Limb (tissue), 2 donors: ENCODE measurements around the gene ERGIC1.
A peak's percentile ranks its signal among the peaks of the same experiment; 100 is the strongest.
"Not testable (repeated sequence)": the region's sequence is repeated elsewhere in the genome, so short reads cannot be mapped to it uniquely, and the experiment has no call there.

Experiments
- DNase-seq, 2 donors: peaks; one replicate each; pipeline ENCODE4 v3.0.0-alpha.2; 2016; ENCODE audit errors: extremely low spot score in 2 of 2

Gene ERGIC1

GRCh38 chr5:172800088-172800551, 33.9 kb upstream of the ERGIC1 start:
- DNase-seq = no peak

- no peak for DNase-seq
Observed at GRCh38 chr5:172801179-172801671, 32.8 kb upstream of the ERGIC1 start.

GRCh38 chr5:172802112-172802511, 31.9 kb upstream of the ERGIC1 start:
- no peak for DNase-seq

- DNase-seq = no peak
Observed at GRCh38 chr5:172802567-172803176, 31.4 kb upstream of the ERGIC1 start.

GRCh38 chr5:172805018-172805683, 28.9 kb upstream of the ERGIC1 start:
- DNase-seq = no peak

GRCh38 chr5:172805736-172806255, 28.3 kb upstream of the ERGIC1 start:
- no peak for DNase-seq

- DNase-seq = peak; percentile 47 to 73
Observed at GRCh38 chr5:172806897-172807672, 27.0 kb upstream of the ERGIC1 start.

- DNase-seq = no peak
Observed at GRCh38 chr5:172807766-172808311, 26.2 kb upstream of the ERGIC1 start.

GRCh38 chr5:172809774-172810173, 24.3 kb upstream of the ERGIC1 start:
- no peak for DNase-seq

GRCh38 chr5:172810996-172811395, 23.1 kb upstream of the ERGIC1 start:
- DNase-seq = not testable (repeated sequence)

GRCh38 chr5:172815631-172816030, 18.4 kb upstream of the ERGIC1 start:
- DNase-seq = no peak

- no peak for DNase-seq
Observed at GRCh38 chr5:172816925-172817562, 17.0 kb upstream of the ERGIC1 start.

- no peak for DNase-seq
Observed at GRCh38 chr5:172817664-172818063, 16.4 kb upstream of the ERGIC1 start.

GRCh38 chr5:172818081-172818480, 16.0 kb upstream of the ERGIC1 start:
- no peak for DNase-seq

- no peak for DNase-seq
Observed at GRCh38 chr5:172819569-172819968, 14.5 kb upstream of the ERGIC1 start.

- no peak for DNase-seq
Observed at GRCh38 chr5:172820046-172820767, 13.8 kb upstream of the ERGIC1 start.

- DNase-seq = no peak
Observed at GRCh38 chr5:172821340-172821985, 12.6 kb upstream of the ERGIC1 start.

- no peak for DNase-seq
Observed at GRCh38 chr5:172823840-172824362, 10.2 kb upstream of the ERGIC1 start.

GRCh38 chr5:172825610-172826204, 8.3 kb upstream of the ERGIC1 start:
- no peak for DNase-seq
